NCI-H69 (cell line): ENCODE results near the gene CRYBG2.
"Not testable (repeated sequence)": the region's sequence is repeated elsewhere in the genome, so short reads cannot be mapped to it uniquely, and the experiment has no call there.

Experiments used
- DNase-seq: peaks from one replicate; lab custom pipeline; 2025; lab: John Stamatoyannopoulos, UW

CRYBG2 gene

DNA sequence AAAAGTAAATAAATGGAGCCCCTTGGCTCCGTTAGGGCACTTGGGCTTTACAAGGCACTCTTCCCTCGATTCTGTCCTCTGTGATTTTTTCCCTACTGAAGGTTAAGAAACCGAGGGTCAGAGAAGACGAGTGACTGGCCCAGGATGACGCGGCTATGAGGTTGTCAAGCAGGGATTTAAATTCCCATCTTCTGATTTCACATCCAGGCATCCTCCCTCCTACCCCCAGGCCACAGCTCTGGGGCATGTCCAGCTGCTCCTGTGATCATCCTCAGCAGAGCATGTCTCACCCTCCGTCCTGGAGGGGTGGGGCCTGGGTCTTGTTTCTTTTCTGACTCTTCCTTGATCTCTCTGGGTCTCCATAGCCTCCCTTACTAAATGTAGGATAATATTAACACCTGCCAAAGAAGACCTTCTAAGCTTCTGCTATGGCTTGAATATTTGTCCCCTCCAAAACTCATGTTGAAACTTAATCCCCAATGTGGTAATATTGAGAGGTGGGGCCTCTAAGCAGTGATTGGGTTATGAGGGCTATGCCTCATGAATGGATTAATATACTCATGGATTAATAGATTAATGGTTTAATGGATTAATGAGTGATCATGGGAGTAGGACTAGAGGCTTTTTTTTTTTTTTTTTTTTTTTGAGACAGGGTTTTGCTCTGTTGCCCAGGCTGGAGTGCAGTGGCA lies 4.6 kb downstream of the CRYBG2 start:
- no peak for DNase-seq

DNA sequence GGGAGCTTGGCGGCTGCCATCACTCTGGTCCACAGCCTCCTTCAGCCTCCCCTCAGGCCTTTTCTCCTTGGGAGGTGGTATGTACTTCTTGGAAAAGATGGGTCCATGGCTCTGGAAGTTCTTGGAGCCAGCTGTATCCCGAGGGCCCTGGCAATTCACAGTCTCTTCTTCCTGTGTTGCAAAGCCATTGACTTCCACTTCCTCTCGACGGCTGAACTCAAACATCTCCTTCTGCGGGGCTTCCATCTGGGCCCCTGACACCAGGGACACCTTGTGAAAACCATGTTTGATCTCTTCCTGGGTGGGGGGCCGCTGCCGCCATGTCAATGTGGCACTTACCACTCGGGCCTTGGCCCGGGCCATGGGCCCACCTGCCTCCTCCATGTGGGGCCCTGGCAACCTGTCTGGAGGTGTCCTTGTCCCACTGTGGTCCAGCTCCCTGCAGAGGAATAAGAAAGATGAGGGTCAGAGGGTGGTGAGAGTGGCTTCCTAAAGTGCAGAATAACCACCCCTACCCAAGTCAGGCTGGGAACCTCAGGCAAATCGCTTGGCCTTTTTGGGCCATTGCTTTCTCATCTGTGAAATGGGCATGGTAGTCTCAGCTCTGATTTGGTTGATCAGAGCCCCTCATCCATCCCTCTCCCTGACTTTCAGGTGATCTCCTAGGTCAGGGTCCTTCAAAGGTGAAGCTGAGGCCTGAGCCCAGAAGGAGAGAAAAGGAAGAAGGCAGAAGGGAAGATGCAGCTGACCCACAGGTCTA lies 7.5 kb downstream of the CRYBG2 start:
- no peak for DNase-seq

DNA sequence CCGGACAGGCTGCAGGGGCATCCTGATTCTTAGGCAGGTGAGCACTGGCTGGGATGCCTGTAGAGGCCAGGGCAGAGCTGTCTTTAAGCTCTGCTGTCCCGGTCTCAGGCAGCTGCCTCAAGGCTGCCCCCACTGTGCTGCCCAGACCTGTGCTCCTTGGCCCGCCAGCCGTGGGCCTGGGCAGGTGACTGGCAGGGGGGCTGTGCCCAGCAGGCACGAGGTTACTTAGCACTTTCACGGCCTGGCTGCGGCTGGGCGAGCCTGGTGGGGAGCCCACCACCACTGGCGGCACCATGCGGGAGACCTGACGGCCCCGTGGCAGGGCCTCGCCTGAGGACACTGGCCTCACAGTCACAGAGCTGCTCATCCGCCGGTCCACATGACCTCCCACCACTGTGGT lies 8.2 kb downstream of the CRYBG2 start:
- no peak for DNase-seq

DNA sequence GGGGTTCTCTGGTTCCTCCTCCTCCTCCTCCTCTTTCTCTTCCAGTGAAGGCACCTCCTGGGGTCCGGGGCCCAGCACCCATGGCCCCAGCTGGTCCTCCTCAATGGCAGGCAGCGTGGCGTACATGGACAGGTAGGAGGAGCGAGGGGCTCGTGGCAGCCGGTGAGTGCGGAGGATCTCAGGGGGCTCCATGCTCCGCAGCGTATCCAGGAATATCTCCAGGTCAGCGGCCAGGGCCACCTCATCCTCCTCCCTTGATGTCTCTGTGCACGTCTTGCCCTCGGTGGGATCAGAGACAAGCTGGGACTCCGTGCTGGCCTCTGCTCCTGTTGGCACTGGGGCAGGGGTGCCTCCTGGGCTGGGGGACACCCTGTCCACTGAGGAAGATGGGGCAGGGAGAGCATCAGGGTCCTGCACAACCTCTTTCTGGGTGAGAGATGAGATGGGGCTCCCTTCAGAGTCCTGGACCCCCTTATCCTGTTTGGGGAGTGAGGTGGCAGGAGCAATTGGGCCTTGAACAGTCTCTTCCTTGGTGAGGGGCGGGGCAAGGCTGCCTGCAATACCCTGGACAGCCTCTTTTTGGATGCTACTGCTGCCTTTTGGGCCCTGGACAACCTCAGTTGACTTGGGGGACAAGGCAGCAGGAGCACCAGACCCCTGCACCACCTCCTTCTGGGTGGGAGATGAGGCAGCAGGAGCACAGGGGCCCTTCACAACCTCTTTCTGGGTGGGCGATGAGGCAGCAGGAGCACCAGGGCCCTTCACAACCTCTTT lies 9.6 kb downstream of the CRYBG2 start:
- no peak for DNase-seq

DNA sequence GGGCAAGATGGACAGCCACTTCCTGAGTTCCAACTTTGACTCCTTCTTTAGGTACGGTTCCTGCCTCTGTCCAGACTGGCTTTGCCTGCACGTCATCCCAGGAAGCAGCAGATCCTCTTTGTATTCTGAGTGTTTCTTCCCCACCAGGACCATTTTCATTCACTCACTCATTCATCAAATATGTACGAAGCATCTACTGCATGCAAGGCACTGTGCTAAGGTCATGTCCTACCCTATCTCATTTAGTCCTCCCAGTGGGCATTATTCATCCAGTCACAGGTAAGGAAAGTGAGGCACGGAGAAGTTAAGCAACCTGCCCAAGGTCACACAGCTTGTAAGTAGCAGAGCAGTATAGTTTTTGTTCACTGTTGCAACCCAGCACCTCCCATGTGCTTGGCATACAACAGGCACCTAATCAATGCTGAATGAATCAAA lies 13.9 kb downstream of the CRYBG2 start:
- no peak for DNase-seq

DNA sequence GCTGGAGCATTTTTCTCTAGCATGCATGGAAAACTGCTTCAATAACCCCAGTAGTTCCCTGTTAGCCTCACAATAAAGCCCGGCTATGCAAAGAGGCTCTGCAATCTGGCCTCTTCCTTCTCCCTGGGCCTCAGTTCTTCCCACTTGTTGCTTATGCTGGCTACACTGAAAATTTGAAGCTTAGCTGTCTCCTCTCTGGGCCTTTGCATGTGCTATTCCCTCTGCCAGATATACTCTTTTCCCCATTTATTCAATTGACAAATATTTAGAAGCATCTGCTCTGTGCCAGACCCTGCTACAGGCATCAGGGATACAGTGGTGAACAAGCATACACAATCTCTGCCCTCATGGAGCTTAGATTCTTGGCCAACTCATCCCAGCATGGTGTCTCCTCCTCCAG lies 15.3 kb downstream of the CRYBG2 start:
- no peak for DNase-seq

DNA sequence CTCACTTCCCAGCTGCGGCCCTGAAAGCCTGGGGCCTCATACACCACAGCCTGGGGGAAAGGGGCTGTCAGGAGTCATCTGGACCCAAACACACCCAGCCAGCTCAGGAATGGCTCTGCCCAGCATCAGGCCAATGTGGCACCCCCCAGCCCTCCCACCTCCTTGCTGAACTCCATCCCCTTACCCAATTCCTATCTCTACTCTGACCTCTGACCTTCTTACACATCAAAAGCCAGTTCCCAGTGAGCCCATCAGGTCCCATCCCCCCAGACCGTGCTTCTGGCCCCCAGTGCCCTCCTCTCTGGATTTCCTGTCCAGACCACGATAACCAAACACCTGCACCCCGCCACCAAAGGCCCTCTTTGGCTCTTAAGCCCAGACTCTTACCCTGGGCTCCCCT lies 16.3 kb downstream of the CRYBG2 start:
- no peak for DNase-seq

DNA sequence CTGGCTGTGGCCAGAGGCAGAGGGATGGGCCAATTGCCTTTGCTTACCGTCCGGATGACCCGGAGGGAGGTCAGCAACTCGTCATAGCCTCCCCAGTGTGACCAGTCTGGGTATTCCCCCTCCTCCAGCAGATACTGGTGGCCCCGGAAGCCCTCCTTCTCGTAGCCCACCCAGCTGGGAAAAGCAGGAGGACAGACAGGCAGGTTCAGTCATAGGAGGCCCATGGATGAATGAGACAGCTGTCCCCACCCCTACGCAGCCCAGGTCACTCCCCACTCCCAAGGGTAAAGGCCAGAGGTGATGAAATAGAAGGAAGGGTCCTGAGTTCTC lies 16.8 kb downstream of the CRYBG2 start:
- no peak for DNase-seq

DNA sequence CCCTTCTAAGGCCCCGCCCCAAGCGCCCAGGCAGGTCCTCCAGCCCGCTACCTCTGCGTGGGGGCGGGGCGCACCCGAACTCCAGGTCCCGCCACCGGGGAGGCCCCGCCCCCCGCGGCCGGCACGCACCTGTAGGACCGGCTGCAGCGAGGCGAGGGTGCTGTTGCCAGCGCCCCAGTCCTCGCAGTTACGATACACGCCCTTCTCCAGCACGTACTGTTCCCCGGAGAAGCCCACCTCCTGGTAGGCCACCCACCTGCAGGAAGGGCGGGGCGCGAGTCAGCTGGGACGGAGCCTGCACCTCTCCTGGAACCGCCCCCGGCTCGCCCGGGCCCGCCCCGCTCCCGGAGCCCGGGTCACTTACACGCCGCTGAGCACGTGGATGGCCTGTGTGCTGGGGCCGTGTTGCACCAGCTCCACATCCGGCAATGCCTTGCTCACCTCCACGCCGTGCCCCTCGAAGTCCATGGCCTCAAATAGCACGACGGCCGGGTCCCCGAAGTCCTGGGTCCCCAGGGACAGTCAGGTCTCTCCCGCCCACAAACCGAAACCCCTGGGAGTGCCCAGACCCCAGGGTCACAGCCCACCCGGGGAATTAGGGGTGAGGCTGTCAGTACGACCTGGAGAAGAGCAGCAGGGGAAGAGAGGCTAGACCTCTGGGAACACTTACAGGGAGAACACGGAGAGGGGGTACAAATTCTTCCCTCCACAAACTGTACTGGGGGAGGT lies 17.3 kb downstream of the CRYBG2 start:
- DNase-seq = peak; percentile 85

DNA sequence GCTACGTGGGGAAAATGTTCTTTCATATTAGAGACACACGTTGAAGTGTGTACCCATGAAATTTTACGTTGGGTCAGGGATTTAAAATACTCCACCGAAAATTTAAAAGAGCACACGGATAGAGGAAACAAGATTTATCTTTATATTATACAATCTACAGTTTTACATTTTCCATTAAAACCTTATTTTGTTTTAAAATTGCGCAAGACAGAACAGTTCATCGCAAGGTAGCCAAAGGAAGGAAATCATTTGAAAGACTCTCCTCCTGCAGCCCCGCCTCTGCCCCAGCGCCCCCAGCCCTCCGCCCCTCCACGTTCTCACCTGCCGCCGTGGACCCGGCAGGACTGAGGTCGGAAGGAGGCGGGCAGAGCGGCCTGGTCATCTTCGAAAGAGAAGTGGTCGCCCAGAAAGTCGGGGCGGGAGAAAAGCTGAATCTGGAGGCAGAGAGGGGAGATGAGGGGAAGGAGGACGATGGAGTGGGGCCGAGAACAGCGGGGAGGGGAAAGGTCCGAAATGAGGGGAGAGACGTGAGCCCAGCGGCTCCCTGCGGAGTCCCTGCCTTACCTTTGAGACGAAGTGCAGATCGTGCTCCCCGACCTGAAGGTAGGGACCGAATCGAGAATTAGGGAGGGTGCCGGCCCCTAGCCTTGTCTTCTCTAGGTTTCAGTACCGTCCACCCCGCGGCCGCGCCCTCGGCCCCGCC lies 18.0 kb downstream of the CRYBG2 start:
- DNase-seq = peak; percentile 50

DNA sequence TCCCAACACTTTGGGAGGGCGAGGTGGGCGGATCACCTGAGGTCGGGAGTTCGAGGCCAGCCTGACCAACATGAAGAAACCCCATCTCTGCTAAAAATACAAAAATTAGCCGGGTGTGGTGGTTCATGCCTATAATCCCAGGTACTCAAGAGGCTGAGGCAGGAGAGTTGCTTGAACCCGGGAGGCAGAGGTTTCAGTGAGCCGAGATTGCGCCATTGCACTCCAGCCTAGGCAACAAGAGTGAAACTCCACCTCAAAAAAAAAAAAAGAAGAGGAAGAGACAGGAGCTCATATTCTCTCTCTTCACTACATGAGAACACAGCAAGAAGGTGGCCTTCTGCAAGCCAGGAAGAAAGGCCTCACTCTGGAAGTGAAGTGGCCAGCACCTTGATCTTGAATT lies 20.6 kb downstream of the CRYBG2 start:
- DNase-seq = not testable (repeated sequence)

DNA sequence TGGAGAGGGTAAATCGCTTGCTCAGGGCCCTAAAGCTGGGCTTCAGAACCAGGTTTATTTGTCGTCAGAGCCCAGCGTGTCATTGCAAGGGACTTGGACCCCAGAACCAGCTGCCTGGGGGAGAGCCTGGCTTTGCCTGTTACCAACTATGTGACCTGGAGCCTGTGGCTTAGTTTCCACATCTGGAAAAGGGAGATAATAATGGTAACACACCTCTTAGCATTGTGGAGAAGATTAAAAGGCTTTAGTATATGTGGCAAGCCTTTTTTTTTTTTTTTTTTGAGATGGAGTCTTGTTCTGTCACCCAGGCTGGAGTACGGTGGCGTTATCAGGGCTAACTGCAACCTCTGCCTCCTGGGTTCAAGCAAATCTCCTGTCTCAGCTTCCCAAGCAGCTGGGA lies 23.7 kb downstream of the CRYBG2 start:
- no peak for DNase-seq

DNA sequence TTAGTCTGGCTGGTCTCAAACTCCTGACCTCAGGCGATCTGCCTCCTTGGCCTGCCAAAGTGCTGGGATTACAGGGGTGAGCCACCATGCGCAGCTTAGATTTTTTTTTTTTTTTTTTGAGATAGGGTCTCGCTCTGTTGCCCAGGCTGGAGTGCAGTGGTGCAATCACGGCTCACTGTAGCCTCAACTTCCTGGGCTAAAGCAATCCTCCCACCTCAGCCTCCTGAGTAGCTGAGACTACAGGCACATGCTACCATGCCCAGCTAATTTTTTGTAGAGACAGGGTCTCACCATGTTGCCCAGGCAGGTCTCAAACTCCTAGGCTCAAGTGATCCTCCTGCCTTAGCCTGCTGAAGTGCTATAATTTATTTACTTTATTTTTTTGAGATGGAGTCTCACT lies 24.6 kb downstream of the CRYBG2 start:
- DNase-seq = not testable (repeated sequence)

DNA sequence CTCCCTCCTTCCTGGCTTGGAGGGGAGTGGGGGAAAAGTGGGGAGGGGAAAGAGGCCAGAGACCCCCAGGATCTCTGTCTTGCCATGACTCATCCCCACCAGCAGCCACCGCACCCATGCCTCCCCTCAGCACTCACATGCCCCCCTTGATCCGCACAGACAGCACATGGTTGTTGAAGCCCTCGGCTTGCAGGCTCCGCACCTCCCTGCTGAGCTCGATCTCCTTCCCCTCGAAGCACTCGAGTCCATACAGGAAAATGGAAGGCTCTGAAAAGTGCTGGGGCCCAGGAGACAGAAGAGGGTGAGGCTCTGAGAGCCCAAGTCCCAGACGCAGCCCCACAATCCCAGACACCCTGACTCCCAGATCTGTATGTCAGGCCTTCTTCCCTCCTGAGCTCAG lies 25.3 kb downstream of the CRYBG2 start:
- peak; percentile 27 for DNase-seq

DNA sequence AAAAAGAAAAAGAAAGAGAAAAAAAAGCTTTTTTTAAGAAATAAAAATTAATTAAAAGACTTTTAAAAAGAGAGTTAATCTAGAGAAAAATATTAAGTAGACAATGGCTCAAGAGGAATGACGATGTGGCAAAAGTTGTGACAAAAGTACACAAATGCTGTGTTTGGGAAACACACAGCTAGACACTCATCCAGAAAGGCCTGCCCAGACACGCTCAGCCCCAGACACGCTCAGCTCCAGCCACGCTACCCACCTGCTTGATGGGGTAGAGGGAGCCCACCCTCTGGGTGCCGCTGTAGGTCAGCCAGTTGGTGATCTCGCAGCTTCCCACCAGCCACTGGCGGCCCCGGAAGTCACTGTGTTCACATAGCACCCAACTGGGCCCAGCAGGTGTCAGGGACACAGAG lies 26.0 kb downstream of the CRYBG2 start:
- peak; percentile 90 for DNase-seq

DNA sequence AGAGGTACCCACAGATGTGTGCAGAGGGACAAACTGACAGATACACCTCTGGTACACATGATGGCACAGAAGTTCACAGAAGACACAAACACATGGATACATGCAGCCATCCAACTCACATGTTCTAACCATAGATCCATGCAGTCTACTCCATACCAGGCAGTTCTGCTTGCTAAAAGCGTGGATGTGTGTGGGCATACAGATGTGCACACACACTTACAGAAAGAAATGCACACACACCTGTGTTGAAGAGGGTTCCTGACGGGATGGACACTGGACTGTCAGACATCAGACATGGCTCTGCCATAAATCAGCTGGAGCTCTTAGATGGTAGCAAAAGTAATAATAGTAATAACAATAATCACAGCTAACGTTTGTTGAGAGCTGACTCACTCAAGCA lies 29.4 kb downstream of the CRYBG2 start:
- no peak for DNase-seq

DNA sequence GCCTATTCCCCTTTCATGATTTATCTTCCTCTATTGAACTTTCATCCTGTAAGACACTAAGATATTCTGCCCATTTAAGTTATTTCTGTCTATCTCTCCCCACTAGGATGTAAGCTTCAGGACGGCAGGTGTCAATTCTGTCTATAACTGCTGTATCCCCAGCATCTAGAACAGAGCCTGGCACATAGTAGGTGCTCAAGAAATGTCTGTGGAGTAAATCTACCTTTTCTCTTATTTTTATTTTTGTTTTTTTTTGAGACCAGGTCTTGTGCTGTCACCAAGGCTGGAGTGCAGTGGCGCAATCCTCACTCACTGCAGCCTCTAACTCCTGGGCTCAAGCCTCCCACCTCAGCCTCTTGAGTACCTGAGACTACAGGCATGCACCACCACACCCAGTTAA lies 30.5 kb downstream of the CRYBG2 start:
- no peak for DNase-seq

DNA sequence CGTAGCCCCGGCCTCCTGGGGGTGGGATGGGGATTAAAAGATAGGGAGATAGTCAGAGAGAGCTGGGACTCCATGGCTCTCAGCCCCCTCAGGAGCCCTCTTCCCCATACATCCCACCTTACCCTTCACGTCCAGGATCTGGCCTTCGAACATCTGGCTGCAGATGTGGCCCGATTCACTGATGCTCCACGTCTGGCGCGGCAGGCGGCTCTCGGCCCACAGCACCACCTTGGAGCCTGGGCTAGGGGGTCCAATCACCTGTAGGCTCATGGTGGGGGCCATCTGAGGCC lies 31.9 kb downstream of the CRYBG2 start:
- DNase-seq = no peak

DNA sequence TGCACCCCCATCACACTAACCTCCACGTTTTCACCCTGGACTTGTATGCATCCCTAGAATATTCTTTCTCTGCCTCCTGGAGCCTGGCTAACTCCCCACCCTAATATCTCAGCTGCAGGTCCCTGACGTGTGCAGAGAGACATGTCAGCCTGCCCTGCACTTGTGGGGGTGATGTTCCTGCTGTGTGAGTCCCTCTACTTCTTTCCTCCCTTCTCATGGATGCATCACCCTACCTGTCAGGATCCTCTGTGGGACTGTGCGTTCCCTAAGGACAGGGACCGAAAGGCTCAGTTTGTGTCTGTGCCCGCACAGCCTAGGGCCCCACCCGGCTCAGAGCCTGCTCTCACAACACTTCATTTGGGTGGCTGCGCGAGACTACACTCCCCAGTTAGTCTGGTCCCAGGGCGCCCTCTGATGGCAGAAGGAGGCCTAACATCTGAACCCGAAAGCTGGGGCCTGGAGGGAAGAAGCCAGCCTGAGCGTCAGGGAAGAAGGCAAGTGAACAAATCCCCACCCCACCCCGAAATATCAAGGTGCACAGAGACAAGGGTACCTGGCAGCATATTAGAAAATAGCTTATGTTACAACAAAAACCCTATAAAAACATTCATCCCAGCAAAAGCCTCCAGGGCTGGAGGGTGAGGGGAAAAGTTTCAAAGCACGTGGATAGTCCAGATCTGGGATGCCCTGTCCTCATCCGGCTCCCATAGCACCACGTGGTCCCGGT lies 32.5 kb downstream of the CRYBG2 start:
- DNase-seq = peak; percentile 74

DNA sequence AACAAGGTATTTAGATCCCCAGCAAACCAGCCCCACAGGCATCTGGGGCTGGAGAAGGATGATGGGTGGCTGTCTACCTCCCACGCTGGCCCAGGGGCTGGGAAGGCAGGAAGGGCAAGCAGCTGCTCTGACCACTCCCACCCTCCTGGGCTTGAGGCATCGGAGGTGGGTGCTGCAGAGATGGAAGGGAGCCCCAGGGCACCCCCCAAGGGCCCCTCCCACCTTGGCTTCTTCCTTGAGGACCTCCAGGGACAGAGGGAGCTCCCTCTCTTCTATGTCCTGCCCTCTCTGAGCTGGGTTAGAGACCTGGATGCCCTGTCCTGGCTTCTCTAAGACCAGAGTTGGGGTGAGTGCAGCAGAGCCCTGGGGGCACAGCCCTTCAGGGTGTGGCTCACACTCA lies 33.0 kb downstream of the CRYBG2 start:
- DNase-seq = no peak

DNA sequence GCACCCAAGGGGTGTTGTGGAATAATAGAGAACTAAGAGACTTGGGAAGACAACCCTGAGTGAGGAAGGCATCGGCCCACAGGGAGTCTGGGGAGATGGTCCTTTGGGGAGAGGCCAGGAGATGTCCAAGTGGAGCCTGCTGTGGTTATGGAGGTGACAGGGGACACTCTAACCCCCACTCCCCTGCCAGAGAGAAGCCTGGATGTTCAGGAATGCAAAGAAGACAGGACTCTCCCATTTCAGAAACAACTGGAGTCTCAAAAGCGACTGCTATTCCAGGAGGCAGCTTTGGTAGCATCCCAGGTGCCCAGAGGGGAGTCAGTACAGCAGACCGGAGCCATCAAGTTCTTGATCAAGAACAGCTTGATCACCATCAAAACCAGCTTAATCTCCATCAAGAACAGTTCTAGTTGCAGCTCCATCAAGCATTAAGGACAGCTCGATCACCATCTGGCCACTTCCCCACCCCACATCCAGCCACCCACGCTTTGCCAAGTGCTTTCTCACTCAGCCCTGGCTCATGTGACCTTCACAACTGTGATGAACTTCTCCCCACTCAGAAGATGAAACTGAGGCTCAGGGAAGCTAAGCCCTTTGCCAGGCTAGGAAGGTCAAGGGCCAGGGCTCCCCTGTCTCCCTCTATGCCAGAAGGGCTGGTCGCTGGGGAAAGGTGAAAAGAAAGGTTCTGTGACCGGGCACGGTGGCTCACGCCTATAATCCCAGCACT lies 35.4 kb downstream of the CRYBG2 start:
- no peak for DNase-seq
